Mucosa of rectum (tissue), 2 donors: ENCODE results near the gene ATG16L2.
"Not testable (repeated sequence)": the region's sequence is repeated elsewhere in the genome, so short reads cannot be mapped to it uniquely, and the experiment has no call there.

Source experiments
- H3K27ac ChIP-seq, 2 donors: one replicate each; pipeline ENCODE4 v1.7.0; 2013; ENCODE audit warnings: inconsistent platforms in 2 of 2, low read depth in 2 of 2, low read length in 2 of 2
- H3K27me3 ChIP-seq, 2 donors: one replicate each; pipeline ENCODE4 v1.7.0; 2013; ENCODE audit warnings: low read length in 2 of 2; ENCODE audit not compliant: control insufficient read depth in 2 of 2, insufficient read depth in 2 of 2
- H3K36me3 ChIP-seq, 2 donors: one replicate each; pipeline ENCODE4 v1.7.0; 2013; ENCODE audit warnings: low read length in 2 of 2; ENCODE audit not compliant: control insufficient read depth in 2 of 2, insufficient read depth in 2 of 2
- H3K4me1 ChIP-seq, 2 donors: one replicate each; pipeline ENCODE4 v1.7.0; 2013; ENCODE audit warnings: low read length in 2 of 2, mild to moderate bottlenecking in 1 of 2; ENCODE audit not compliant: control insufficient read depth in 2 of 2, insufficient read depth in 2 of 2
- H3K4me3 ChIP-seq, 2 donors: one replicate each; pipeline ENCODE4 v1.7.0; 2013; ENCODE audit warnings: low read length in 2 of 2
- H3K9ac ChIP-seq, 2 donors: one replicate each; pipeline ENCODE4 v1.7.0; 2013; ENCODE audit warnings: low read length in 2 of 2, low read depth in 1 of 2, mild to moderate bottlenecking in 1 of 2
- H3K9me3 ChIP-seq, 2 donors: one replicate each; pipeline ENCODE4 v1.7.0; 2013; ENCODE audit warnings: low read length in 2 of 2; ENCODE audit not compliant: control insufficient read depth in 2 of 2
- donor health status: healthy.
- donor health status: Normal muscosa, but diverticular disease.

The ATG16L2 gene

GRCh38 chr11:72787216-72788104 lies 26.8 kb upstream of the ATG16L2 start:
- peak overlapping the region; percentile 47 to 72 for H3K9ac ChIP-seq
- no peaks in the 10 kb centered on the region for H3K9me3 ChIP-seq
- H3K4me1 ChIP-seq, result peaks cover 60 to 64% of the 10 kb centered on the region in 2 donors
- H3K27me3 ChIP-seq, result no peaks in the 10 kb centered on the region
- no peaks in the 10 kb centered on the region for H3K36me3 ChIP-seq
- H3K27ac ChIP-seq, result peak overlapping the region; percentile 91 to 93
- H3K4me3 ChIP-seq, result peak overlapping the region; percentile 45 to 52

DNA sequence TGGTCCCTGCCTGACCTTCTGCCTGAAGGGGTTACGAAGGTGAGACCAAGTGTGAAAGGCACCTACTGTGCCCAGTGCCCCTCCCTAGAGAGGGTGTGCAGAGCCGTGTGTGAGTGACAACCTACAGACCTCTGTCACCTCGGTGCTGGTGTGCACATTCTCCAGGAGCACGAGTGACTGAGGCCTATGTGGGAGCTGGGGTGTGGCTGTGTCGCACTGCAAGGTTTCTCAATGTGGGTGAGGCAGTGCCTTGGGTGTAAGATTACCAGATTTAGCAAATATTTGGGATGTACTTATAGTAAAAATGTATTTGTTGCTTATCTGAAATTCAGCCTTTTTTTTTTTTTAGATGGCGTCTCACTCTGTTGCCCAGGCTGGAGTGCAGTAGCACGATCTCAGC lies 26.0 kb upstream of the ATG16L2 start:
- H3K27me3 ChIP-seq, result no peaks in the 10 kb centered on the region
- no peaks in the 10 kb centered on the region for H3K9me3 ChIP-seq
- H3K9ac ChIP-seq, result peak overlapping the region; percentile 47 to 72
- H3K4me1 ChIP-seq, result peaks cover 56 to 57% of the 10 kb centered on the region in 2 donors
- peak overlapping the region in 1 of 2 donors; percentile 52 for H3K4me3 ChIP-seq
- H3K36me3 ChIP-seq, result no peaks in the 10 kb centered on the region
- H3K27ac ChIP-seq, result peak overlapping the region; percentile 91 to 93

DNA sequence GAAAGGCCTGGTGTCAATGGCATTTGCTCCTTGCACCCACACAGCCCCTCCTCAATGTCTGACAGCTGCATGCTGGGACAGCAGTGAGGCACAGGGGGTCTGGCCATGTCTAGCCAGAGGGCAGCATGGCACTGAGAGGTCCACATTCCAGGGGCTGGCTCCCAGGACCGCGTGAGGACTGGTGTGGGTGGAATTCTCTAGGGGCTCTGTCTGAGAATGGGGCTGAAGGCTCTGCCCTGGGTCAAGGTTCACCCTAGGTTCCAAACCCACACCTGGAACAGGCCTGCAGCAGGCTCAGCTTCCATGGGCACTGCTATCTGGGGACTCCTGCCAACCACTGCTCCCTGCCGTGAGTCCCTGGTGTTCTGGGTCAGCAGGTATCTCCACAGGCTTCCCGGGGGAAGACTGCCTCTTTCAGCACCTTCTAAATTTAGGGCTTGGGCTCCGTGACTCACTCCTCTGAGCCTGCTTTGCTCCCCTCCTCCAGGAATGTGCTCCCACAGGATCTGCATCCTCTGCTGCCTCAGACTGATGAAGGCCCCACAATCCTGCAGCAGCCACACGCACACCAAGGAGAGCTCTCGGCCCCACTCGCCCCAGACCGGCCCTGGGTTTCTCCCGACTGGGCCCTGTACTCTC lies 24.6 kb upstream of the ATG16L2 start:
- Histone ChIP-seq H3K27ac (no peak overlapping the region), H3K27me3 (no peaks in the 10 kb centered on the region), H3K9me3 (no peaks in the 10 kb centered on the region), H3K4me3 (no peak overlapping the region), H3K9ac (no peak overlapping the region), H3K36me3 (no peaks in the 10 kb centered on the region), H3K4me1 (peaks cover 53 to 54% of the 10 kb centered on the region in 2 donors)

- not testable (repeated sequence) for H3K27ac ChIP-seq, H3K4me3 ChIP-seq, H3K27me3 ChIP-seq, H3K36me3 ChIP-seq, H3K9ac ChIP-seq, H3K9me3 ChIP-seq
- peaks cover 39 to 41% of the 10 kb centered on the region in 2 donors for H3K4me1 ChIP-seq
These were observed 23.0 kb upstream of the ATG16L2 start for GRCh38 chr11:72791228-72791627.

DNA sequence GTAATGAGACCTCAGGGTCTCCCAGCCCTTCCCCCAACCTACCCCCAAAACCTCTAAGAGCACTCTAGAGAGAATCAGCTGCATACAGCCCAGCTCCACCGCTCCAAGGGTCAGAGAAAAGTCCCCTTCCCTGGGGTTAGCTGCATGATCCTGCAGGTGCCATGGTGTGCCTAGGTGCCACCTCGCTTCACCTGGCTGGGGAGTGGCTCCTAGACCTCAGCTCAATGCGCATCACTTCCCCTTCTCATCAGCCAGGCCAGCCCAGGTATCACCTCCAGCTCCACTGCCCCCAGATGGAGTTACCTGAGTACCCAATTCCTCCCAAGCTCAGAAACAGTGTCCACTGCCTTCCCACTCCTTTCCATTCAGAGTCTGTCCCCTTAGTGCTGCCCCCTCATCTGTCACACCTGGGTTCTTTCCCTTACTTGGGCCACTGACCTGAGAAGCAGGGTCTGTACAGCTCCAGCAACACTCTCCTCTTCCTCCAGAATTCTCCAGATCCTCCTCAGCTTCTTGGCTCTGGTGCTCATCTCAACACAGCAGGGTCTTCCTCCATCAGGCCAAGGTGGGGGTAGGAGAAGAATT lies 21.7 kb upstream of the ATG16L2 start:
- H3K4me1 ChIP-seq, result peaks cover 26 to 28% of the 10 kb centered on the region in 2 donors
- no peak overlapping the region for H3K4me3 ChIP-seq
- no peak overlapping the region for H3K9ac ChIP-seq
- no peaks in the 10 kb centered on the region for H3K27me3 ChIP-seq
- H3K9me3 ChIP-seq, result no peaks in the 10 kb centered on the region
- peak overlapping the region in 1 of 2 donors; percentile 39 for H3K27ac ChIP-seq
- no peaks in the 10 kb centered on the region for H3K36me3 ChIP-seq

DNA sequence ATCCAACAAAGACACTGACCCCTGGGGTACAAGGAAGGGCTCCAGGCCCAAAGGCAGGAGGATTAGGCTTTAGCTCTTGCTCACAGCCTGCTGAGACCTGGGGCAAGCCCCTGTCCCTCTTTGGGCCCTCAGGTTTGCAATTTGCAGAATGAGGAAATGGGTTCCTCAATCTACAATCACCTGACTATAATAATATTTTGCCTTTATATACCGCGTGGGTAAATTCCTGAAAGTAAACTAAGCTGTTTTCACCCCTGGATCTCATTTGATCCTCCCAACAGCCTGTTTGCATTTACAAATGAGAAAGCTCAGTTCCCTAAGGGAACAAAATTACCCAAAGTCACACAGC lies 21.2 kb upstream of the ATG16L2 start:
- no peaks in the 10 kb centered on the region for H3K9me3 ChIP-seq
- H3K4me1 ChIP-seq, result peaks cover 21 to 23% of the 10 kb centered on the region in 2 donors
- no peaks in the 10 kb centered on the region for H3K36me3 ChIP-seq
- peak overlapping the region; percentile 7 to 41 for H3K9ac ChIP-seq
- peak overlapping the region in 1 of 2 donors; percentile 41 for H3K4me3 ChIP-seq
- H3K27ac ChIP-seq, result peak overlapping the region; percentile 39 to 70
- H3K27me3 ChIP-seq, result no peaks in the 10 kb centered on the region

DNA sequence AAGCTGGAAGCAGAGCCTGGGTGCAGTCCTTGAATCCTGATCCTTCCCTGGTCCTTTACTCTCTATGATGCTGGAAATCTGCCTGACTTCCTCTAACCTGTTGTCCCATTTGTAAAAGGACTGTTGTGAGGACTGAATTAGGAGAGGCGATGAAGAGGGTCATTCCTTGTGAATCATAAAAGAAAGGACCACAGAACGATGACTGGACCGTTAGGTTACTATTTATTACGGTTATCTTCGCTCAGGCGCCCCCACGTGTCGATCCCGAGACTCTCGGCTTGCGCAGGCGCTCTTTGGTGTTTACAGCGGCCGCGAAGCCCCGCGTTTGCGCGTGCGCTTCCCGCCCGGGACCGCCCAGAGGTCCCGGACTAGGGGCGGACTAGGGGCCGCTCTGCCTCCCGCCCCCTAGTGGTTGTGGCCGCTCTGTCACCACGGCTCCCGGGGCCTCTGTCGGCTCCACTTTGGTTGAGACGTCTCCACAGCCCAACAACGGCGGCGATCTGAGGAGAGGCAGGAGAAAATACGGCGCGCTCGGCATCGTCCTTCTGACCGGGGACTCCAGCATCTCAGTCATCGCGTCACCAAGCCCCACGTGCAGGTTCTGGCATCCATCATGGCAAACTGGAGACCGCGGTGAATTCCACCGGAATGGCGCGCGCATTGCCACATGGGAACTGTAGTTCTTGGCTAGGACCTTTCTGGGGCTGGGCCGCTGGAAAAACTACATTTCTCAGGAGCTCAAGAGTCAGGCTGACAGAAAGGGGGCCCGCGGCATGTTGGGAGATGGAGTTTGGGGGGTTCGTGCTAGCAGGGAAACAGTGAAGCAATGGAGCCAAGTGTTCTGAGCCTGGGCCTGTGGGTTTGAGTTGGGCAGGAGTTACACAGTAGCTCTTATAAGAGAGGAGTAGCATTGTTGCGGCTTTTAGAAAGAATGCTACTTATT lies 20.5 kb upstream of the ATG16L2 start, which contains the start of gene STARD10:
TSS of gene STARD10 (minus strand) at position 623 of the 943 bp plus-strand sequence. CDS start 12,866 bp downstream, outside the sequence.
- peaks cover 19 to 21% of the 10 kb centered on the region in 2 donors for H3K4me1 ChIP-seq
- no peaks in the 10 kb centered on the region for H3K27me3 ChIP-seq
- no peaks in the 10 kb centered on the region for H3K9me3 ChIP-seq
- no peaks in the 10 kb centered on the region for H3K36me3 ChIP-seq
- peak within 1 kb of the TSS; percentile 86 to 94 for H3K4me3 ChIP-seq
- H3K9ac ChIP-seq, result peak within 1 kb of the TSS; percentile 77 to 82
- H3K27ac ChIP-seq, result peak within 1 kb of the TSS; percentile 88 to 89

GRCh38 chr11:72798361-72798760 lies 15.8 kb upstream of the ATG16L2 start:
- Histone ChIP-seq H3K36me3 (no peaks in the 10 kb centered on the region), H3K9me3 (no peaks in the 10 kb centered on the region), H3K4me3 (no peak overlapping the region), H3K27ac (no peak overlapping the region), H3K27me3 (no peaks in the 10 kb centered on the region), H3K9ac (no peak overlapping the region), H3K4me1 (peaks cover 7% of the 10 kb centered on the region in 2 donors)

GRCh38 chr11:72799441-72799840 lies 14.8 kb upstream of the ATG16L2 start:
- no peak overlapping the region for H3K9ac ChIP-seq
- H3K27me3 ChIP-seq, result no peaks in the 10 kb centered on the region
- H3K27ac ChIP-seq, result no peak overlapping the region
- H3K36me3 ChIP-seq, result no peaks in the 10 kb centered on the region
- no peaks in the 10 kb centered on the region for H3K9me3 ChIP-seq
- H3K4me1 ChIP-seq, result peaks cover 1% of the 10 kb centered on the region in 2 donors
- H3K4me3 ChIP-seq, result no peak overlapping the region
